SKM-1 (cell line): Measurements from ENCODE around the gene VCY1B.
"Not testable (repeated sequence)": the region's sequence is repeated elsewhere in the genome, so short reads cannot be mapped to it uniquely, and the experiment has no call there.

Experiments
- DNase-seq: peaks from one replicate; lab custom pipeline; 2025; ENCODE audit not compliant: unreplicated experiment; lab: John Stamatoyannopoulos, UW

VCY1B gene

DNA sequence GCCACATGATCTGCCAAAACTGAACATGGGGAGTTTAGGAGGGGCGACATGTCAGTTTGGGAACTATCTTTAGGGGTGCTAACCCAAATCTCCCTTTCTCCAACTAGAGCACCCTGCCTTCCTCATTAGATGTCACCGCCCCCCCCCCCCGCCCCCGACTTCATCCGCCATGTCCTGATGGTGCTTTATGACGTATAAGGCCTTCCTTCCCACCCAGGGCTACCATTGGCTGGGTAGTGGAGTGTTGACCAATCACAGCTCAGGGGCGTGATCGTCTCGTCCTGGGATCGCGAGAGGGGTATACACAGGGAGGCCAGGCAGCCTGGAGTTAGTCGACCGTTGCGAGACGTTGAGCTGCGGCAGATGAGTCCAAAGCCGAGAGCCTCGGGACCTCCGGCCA, at the start of gene VCY1B:
VCY1B (plus strand) TSS at position 301 of the 400 bp plus-strand sequence; CDS start at position 364, 63 bp downstream.
- not testable (repeated sequence) for DNase-seq

DNA sequence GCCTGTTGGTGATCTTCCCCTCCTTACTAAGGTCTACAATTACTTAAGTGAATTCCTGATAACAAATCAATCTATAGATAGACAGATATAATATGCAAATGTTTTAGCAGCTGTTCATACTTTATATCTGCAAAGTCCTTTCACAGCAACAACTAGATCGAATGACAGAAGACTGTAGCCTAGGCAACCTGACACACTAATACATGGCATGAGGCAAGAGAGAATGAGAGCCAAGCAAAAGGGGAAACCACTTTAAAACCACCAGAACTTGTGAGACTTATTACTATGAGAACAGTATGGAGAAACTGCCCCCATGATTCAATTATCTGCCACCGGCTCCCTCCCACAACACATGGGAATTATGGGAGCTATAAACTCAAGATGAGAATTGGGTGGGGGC, 44.1 kb upstream of the VCY1B start:
- DNase-seq, result not testable (repeated sequence)

DNA sequence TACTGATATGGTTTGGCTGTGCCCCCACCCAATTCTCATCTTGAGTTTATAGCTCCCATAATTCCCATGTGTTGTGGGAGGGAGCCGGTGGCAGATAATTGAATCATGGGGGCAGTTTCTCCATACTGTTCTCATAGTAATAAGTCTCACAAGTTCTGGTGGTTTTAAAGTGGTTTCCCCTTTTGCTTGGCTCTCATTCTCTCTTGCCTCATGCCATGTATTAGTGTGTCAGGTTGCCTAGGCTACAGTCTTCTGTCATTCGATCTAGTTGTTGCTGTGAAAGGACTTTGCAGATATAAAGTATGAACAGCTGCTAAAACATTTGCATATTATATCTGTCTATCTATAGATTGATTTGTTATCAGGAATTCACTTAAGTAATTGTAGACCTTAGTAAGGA, 25.6 kb upstream of the VCY1B start:
- not testable (repeated sequence) for DNase-seq

DNA sequence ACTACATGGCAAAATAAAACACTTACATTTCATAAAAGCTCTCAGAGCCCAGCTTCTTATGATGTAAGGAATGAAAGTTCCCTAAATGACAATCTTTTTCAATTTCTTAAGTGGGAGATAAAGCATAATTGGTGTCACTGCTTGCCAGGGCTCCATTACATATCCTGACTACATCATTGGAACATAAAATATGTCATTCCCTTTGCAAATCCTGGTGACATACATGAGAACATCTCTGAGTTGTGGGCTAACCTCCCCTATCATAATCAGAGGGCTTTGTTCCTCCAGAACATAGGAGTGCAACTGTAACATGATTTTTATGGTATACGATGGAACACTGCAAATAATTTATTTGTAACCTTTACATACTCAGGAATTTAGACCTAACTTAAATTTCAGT, 29.9 kb downstream of the VCY1B start:
- DNase-seq, result no peak
